Neutrophil (primary cell): Measurements from ENCODE around the gene CAMTA1.

ENCODE experiments used
- H3K27ac ChIP-seq: fragments of 200-600 bp; sonication (generic); 2 replicates; pipeline ENCODE4 v1.5.1; 2016; ENCODE audit warnings: mild to moderate bottlenecking, moderate library complexity
- H3K27me3 ChIP-seq: fragments of 200-600 bp; sonication (generic); 2 replicates; pipeline ENCODE4 v1.6.0; 2016; ENCODE audit warnings: mild to moderate bottlenecking
- H3K36me3 ChIP-seq: fragments of 200-600 bp; sonication (generic); 2 replicates; pipeline ENCODE4 v1.5.1; 2017
- H3K4me1 ChIP-seq, 2 experiments: fragments of 200-600 bp in 1 of 2; sonication (generic) in 1 of 2; 1 replicate in 1 of 2; 2 replicates in 1 of 2; pipeline versions ENCODE4 v1.5.1 to v1.6.1; 2013 to 2016; ENCODE audit warnings: low read depth in 1 of 2, low read length in 1 of 2, mild to moderate bottlenecking in 1 of 2, moderate library complexity in 1 of 2; ENCODE audit not compliant: control insufficient read depth in 1 of 2, insufficient read depth in 1 of 2
- H3K4me3 ChIP-seq, 2 experiments: fragments of 200-600 bp in 1 of 2; sonication (generic) in 1 of 2; 1 replicate in 1 of 2; 2 replicates in 1 of 2; pipeline ENCODE4 v1.5.1; 2013 to 2016; ENCODE audit warnings: low read depth in 1 of 2, low read length in 1 of 2, mild to moderate bottlenecking in 1 of 2, moderate library complexity in 1 of 2
- H3K9me3 ChIP-seq: fragments of 200-600 bp; sonication (generic); 2 replicates; pipeline ENCODE4 v1.5.1; 2016
- TF ChIP-seq, protein P1 (sequence below): fragments of 200-600 bp; sonication (generic); IDR thresholded peaks from 2 replicates; pipeline ENCODE4 v1.5.1; 2016; ENCODE audit warnings: antibody characterized with exemption

Gene CAMTA1

GRCh38 chr1:6948416-6948815, 163.2 kb downstream of the CAMTA1 start:
- Histone ChIP-seq H3K27me3 (no peaks in the 10 kb centered on the region), H3K27ac (no peak overlapping the region), H3K4me3 (no peak overlapping the region), H3K9me3 (no peaks in the 10 kb centered on the region), H3K36me3 (no peaks in the 10 kb centered on the region), H3K4me1 (no peaks in the 10 kb centered on the region)
- TF ChIP-seq, protein P1, sequence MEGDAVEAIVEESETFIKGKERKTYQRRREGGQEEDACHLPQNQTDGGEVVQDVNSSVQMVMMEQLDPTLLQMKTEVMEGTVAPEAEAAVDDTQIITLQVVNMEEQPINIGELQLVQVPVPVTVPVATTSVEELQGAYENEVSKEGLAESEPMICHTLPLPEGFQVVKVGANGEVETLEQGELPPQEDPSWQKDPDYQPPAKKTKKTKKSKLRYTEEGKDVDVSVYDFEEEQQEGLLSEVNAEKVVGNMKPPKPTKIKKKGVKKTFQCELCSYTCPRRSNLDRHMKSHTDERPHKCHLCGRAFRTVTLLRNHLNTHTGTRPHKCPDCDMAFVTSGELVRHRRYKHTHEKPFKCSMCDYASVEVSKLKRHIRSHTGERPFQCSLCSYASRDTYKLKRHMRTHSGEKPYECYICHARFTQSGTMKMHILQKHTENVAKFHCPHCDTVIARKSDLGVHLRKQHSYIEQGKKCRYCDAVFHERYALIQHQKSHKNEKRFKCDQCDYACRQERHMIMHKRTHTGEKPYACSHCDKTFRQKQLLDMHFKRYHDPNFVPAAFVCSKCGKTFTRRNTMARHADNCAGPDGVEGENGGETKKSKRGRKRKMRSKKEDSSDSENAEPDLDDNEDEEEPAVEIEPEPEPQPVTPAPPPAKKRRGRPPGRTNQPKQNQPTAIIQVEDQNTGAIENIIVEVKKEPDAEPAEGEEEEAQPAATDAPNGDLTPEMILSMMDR = no peak

DNA sequence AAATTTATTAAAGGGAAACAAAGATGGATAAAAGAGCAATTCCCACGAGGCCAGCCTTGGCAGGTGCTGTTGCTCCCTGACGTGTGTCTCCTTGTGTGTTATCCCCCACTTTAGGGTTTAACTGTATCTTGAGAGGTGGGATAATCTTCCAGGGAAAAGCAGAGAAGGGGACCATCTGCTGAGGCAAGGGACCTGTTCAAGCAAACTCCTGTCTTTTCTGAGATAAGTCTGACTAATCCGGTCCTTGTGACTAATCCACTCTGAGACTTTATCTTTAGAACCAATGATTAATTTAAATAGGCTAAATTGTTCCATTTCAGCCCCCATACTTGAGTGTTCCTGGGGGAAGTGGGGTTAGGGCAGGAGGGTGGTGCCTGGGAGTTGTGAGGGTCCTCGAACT, 163.6 kb downstream of the CAMTA1 start:
- no peaks in the 10 kb centered on the region for H3K4me1 ChIP-seq
- H3K36me3 ChIP-seq = no peaks in the 10 kb centered on the region
- H3K4me3 ChIP-seq = no peak overlapping the region
- no peaks in the 10 kb centered on the region for H3K27me3 ChIP-seq
- no peaks in the 10 kb centered on the region for H3K9me3 ChIP-seq
- TF ChIP-seq, protein P1 = no peak
- H3K27ac ChIP-seq = no peak overlapping the region

DNA sequence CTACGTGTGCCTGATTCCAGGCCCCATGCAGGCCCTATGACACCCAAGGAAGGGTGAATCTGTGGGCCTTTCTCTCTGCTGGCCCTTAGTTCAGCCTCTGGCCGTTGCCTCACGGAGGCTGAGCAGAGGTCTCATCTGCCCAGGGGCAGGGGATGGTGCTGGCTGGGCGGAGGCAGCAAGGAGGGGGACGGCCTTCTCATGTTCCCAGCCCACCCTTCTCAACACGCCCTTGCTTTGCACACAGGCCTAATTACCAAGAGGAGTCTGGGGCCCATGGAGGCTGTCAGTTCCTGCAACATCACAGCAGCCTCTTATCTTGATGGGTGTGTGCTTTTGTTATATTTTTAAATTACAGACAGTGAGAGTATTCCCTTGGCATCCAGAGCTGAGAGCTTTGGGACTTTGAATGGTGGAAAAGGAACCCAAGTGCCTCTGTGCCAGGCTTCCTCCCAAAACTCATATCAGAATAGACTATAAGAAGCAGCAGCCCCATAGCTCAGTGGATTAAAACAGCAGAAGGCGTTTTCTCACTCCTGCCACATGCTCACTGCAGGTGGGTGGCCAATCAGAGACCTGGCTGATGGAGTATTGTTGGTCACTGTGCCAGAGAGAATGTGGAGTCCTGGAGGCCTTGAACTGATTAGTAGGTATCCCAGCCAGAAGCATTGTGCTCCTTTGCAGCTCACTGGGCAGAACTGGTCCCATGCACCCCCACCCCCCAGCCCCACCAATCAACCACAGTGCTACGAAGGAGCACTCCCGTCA, 164.9 kb downstream of the CAMTA1 start:
- Histone ChIP-seq H3K36me3 (no peaks in the 10 kb centered on the region), H3K27me3 (no peaks in the 10 kb centered on the region), H3K4me3 (no peak overlapping the region), H3K9me3 (no peaks in the 10 kb centered on the region), H3K27ac (no peak overlapping the region), H3K4me1 (no peaks in the 10 kb centered on the region)
- TF ChIP-seq, protein P1 = no peak

GRCh38 chr1:6951536-6951935, 166.3 kb downstream of the CAMTA1 start:
- no peaks in the 10 kb centered on the region for H3K9me3 ChIP-seq
- H3K36me3 ChIP-seq = no peaks in the 10 kb centered on the region
- no peaks in the 10 kb centered on the region for H3K27me3 ChIP-seq
- no peak overlapping the region for H3K4me3 ChIP-seq
- no peaks in the 10 kb centered on the region for H3K4me1 ChIP-seq
- TF ChIP-seq, protein P1 = no peak
- H3K27ac ChIP-seq = no peak overlapping the region

- H3K9me3 ChIP-seq = no peaks in the 10 kb centered on the region
- TF ChIP-seq, protein P1 = no peak
- no peaks in the 10 kb centered on the region for H3K4me1 ChIP-seq
- no peaks in the 10 kb centered on the region for H3K36me3 ChIP-seq
- H3K27me3 ChIP-seq = no peaks in the 10 kb centered on the region
- H3K27ac ChIP-seq = no peak overlapping the region
- H3K4me3 ChIP-seq = no peak overlapping the region
Observed at GRCh38 chr1:6953216-6953615, 168.0 kb downstream of the CAMTA1 start.
